T-helper 9 cell (primary cell): ENCODE measurements around the gene COPZ2.
A peak's percentile ranks its signal among the peaks of the same experiment; 100 is the strongest.
"Not testable (repeated sequence)": the region's sequence is repeated elsewhere in the genome, so short reads cannot be mapped to it uniquely, and the experiment has no call there.

Source experiments
- DNase-seq: peaks from one replicate; pipeline ENCODE4 v3.0.0-alpha.2; 2020

The COPZ2 gene

GRCh38 chr17:48027322-48027981 is 10.1 kb downstream of the COPZ2 start:
- no peak for DNase-seq

GRCh38 chr17:48026502-48027321 is 10.9 kb downstream of the COPZ2 start:
- peak; percentile 61 for DNase-seq

- DNase-seq: no peak
Measured at GRCh38 chr17:48025904-48026501, 11.6 kb downstream of the COPZ2 start.

DNA sequence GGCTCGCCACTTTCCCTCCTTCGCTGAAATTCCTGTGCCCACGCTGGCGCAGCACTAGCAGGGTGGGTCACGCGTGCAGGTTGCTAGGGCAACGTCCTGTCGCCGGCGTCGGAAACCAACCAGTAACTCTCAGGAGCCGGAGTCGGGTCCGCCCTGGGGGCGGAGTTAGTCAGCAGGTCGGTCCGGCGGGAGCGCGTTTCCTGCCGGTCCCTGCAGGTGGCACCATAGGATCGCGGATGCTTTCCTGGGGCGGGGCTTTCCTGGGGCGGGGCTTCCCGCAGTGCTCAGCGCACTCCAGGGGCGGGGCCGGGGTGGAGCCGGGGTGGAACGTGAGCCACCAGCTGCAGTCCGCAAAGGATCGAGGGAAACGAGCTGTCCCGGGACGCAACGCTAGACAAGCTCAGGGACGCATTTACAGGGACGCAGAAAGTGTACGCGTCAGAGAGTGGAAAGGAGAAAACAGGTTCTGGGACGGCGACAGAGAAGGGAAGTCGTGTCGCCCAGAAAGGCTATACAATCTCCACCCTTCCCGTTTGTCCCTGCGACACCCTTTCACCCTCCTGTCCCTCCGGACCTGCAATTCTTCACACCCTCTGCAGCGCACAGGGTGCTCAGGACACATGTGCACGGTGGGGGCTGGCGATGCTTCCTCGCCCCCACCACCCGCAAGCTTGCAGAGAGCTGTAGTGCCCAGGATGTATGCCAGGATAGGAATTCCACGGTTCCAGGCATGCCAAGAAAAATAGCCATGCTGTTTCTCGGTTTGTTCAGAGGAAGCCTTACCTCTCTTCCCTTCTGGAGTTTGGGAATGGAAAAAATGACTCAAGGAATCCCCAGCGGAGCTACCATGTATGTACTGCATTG is 12.3 kb downstream of the COPZ2 start:
- DNase-seq: peak; percentile 99

- peak; percentile 26 for DNase-seq
Measured at GRCh38 chr17:48024149-48025039, 13.2 kb downstream of the COPZ2 start.

GRCh38 chr17:48023400-48024148 is 14.0 kb downstream of the COPZ2 start:
- peak; percentile 30 for DNase-seq

DNA sequence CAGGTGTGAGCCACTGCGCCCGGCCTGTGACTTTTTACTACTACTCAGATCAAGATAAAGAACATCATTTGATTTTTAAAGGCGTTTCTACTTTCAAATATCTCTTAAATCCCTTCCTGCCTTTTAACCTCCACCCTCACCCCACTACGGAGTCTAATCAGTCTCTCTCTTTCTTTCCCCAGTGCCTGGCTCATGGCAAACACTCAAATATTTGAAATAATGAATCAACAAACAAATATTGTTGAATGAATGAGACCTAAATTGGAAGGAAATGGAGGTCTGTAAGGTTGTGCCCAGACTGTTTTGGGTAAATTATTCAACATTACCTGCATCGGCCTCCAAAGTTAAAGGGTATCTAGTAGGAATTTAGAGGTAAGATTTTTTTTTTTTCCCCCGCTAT is 14.7 kb downstream of the COPZ2 start:
- no peak for DNase-seq

DNA sequence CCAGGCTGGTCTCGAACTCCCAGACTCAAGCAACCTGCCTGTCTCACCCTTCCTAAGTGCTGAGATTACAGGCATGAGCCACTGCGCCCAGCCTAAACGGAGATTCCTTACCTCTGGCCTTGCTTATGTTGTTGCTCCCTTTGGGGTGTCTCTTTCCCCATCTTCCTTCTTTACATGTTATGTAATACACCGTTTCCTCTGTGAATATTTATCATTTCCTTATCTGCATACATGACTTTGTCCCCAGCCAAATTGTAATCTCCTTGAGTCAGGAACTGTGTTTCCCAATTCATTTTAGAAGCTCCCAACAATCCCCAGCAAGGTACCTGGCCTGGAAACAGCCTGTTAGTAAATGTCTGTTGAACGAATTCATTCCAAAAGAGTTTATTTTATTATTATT is 15.7 kb downstream of the COPZ2 start:
- no peak for DNase-seq

- not testable (repeated sequence) for DNase-seq
Measured at GRCh38 chr17:48017817-48018158, 19.8 kb downstream of the COPZ2 start.

DNA sequence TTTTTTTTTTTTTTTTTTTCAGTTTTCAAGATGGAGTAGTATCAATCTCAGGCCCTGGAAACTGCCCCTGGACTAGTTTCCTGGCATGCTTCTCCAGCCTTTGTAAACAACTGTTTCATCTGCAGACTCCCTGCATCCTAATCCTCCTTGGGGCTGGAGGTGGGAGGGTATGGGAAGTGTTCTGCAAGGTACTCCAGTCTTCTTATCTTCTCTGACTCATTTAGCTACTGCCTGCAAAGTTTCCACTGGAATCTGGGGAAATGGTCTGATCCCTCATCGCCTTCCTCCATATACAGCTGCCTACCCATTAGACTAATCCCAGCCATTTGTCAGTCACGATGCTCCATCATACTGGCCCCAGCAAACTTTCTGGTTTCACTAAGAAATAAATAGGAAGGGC is 21.5 kb downstream of the COPZ2 start:
- no peak for DNase-seq

DNA sequence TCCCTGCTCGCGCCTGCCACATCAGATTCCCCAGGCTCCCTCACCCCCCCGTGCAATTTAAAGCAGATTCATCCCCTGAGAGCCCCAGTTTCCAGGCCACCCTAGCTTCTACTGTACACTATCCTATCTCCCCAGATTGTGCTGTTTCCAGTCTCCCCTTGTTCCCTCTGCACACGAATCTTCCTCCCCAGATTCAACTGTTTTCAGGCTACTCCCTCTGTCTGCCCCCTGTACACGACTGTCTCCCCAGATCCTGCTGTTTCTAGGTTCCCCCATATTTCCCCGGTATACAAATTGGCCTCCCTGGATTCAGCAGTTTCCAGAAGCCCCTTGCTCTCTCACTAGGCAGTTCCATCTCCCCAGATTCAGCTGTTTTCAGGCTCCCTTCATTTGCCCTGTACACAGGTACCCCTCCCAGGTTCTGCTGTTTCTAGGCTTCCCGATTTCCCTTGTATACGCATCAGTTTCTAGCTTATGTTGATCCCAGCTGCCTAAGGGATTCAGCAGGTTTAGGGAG is 22.9 kb downstream of the COPZ2 start:
- DNase-seq: no peak

- no peak for DNase-seq
Measured at GRCh38 chr17:48013876-48014594, 23.6 kb downstream of the COPZ2 start.

- no peak for DNase-seq
Measured at GRCh38 chr17:48012654-48013053, 24.9 kb downstream of the COPZ2 start.

GRCh38 chr17:48012151-48012520 is 25.5 kb downstream of the COPZ2 start:
- DNase-seq: peak; percentile 52

DNA sequence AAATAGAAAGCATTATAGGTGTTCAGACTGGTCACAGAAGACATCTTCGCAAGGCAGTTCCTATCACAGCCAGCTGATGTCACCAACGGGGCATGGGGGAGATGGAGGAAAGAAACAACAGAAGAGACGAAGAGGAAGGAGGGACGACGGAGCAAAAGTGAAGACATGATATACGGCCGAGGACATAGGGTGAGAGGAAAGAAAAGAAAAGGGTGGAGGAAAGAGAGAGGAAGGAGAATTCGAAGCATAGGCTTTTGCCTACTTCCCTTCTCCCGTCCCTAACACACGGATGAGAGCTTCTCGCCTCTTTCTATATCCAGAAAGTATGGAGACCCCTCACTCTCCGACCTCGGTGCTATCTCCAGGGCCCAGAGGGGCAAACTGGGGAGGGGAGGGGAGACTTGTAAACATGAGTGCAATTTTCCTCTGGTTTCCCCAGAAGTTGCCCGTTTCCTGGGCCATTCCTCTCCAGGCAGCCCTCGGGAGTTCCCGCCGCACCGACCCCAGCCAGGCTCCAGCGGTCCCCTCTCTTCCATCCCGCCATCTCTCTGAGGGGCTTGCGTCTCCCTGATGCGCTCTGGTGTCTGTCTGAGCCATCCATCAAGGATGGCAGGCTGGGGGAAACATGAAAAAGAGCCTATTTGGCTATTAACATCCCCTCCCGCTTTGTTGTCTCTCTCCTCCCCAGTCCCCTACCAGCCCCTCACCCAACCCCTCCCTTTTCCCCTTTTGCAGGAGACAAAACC is 26.0 kb downstream of the COPZ2 start:
- peak; percentile 15 for DNase-seq

DNA sequence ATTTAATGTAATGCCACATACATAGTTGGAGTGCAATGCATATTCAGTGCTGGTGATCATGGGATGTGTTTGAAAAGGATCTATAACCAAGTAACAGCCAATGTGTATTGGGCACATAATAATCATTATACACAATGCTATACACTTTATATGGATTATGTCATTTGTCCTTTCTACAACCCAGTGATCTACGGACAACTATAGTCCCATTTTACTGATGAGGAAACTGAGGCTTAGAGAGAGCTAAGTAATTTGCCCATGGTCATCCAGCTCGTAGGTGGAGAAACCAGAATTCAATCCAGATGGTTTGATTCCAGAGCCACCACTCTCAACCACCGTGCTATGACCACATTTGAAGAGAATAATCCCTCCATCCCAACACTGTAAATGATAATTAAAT is 27.4 kb downstream of the COPZ2 start:
- no peak for DNase-seq

- DNase-seq: no peak
Measured at GRCh38 chr17:48006936-48007709, 30.5 kb downstream of the COPZ2 start.

DNA sequence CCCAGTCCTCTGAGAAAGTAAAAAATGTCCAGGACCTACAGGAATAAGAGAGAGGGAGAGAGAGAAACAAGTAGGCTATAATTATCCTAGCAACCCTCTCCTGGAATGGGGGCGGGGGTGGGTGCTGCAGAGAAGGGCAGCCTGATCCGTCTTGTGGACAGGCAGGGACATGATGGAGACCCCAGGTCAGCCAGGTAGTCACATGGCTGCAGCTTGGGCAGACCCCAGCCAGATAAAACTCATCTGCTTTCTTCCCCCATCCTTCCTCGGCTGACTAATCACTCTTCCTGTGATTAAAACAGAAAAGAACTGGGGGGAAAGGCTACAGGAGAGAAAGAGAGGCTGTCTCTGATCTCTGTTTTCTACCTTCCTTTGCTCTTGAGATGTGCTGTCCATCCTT is 32.6 kb downstream of the COPZ2 start:
- no peak for DNase-seq
